Renal cortical epithelial cell (primary cell): Measurements from ENCODE around the gene GSK3A. TPM values are rescaled to one million over a fixed set of nuclear protein-coding genes. Genes with fewer than 3 reads are reported as not detected.

Experiments
- DNase-seq: peaks from one replicate; pipeline ENCODE4 v3.0.0-alpha.2; 2011; ENCODE audit warnings: low read depth
- total RNA-seq: library from RNA; depleted of rRNA; stranded (reverse); fragments of >200 nt; gene quantifications from 2 replicates; pipeline ENCODE4 v1.2.3, GENCODE V29; 2014

GSK3A gene
- total RNA-seq, 1 donor from 2014 or later = 44.8 TPM

DNA sequence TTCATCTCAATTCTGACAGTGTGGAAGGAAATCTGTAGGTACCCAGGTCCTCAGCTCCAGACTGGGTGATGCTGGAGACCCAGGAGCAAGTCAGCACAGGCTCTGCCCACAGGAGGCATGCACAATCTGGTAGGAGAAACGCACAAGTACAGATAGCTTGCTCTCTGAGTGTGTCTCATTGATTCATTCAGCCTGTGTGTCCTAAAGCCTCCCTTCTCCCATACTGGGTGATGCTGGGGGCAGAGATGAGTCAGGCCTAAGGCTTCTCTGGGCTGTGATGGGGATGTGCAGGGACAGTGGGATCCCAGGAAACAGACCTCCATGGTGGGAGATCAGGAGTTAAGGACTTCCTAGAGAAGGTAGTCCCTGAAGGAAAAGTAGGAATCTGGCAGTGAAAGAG, 15.5 kb downstream of the GSK3A start:
- DNase-seq = no peak

GRCh38 chr19:42225718-42226292, 16.6 kb downstream of the GSK3A start:
- DNase-seq = no peak

DNA sequence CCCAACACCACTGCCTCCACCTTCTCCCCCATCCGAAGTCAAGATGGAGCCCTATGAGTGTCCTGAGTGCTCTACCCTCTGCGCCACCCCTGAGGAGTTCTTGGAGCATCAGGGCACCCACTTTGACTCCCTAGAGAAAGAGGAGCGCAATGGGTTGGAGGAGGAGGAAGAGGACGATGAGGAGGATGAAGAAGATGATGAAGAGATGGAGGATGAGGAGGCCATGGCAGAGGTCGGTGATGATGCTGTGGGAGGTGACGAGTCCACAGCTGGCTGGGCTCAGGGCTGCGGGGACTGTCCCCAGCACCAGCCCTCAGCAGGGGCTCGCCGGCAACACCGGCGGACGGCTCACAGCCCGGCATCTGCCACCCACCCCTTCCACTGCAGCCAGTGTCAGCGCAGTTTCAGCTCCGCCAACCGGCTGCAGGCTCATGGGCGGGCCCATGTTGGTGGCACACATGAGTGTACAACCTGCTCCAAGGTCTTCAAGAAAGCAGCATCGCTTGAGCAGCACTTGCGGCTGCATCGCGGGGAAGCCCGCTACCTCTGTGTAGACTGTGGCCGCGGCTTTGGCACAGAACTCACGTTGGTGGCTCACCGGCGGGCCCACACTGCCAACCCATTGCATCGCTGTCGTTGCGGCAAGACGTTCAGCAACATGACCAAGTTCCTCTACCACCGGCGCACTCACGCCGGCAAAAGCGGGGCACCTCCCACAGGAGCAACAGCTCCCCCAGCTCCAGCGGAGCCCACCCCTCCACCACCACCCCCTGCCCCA, 17.3 kb downstream of the GSK3A start:
- no peak for DNase-seq

DNA sequence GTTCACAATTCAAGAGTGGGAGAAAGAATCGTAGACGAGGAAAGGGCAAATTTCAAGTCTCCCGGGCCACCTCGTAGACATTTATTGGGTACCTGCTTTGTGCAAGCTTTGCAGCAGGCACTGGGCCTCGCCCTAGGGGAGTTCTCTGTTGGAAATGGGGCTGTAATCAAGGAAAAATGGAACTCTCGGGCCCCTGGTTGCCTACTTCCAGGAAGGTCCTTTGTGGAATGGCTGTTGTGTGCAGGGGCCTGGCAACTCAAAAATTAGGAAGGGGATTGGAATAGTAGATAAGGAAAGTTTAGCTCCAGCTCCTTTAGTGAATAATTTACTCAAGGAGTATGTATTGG, 21.7 kb downstream of the GSK3A start:
- no peak for DNase-seq

DNA sequence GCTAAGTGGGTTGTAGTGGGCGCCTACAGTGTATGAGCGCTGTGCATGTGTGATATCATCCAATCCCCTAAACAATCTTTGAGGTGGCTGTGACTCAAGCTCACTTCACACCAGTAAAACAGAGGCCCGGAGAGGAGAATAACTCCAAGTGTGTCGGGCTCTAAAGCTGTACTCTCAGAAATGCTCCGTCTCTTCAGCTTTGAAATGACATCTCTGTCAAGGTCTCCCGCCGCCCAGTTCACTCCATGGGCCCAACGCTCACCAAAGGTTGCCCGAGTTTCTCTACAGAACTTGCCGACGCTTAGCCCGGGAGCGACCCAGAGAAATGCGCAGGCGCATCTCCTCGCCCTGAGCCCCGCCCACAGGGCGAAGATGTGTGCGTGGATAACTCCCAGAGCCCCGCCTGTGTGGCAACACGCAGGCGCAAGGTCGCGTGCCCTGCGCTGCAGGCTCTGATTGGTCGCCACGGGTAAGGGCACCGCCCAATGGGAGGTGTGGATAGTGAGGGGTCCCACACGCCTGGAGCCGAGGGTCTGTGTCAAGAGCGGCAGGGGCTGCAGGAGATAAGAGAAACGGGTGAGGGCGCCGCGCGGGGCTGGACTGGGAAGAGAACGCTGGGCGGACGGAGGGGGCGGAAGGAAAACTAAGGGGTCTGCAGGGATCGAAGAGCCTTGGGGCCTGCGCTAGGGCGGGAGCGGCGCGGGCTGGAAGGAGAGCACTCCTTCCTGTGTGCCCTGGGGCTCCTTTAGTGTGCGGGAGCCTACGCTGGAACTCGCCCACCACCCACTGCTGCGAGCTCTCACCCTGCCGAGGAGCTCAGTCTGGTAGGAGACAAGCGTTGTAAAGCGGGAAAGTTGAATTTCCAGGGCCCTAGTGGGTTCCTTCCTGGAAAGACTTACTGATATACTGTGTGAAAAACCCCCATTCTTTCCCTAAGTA, 22.3 kb downstream of the GSK3A start, which contains the start of gene ZNF526:
Gene ZNF526, plus strand, starts transcription at position 501 of the 939 bp plus-strand sequence. CDS start 4,092 bp downstream, outside the sequence.
- DNase-seq = peak; percentile 95

DNA sequence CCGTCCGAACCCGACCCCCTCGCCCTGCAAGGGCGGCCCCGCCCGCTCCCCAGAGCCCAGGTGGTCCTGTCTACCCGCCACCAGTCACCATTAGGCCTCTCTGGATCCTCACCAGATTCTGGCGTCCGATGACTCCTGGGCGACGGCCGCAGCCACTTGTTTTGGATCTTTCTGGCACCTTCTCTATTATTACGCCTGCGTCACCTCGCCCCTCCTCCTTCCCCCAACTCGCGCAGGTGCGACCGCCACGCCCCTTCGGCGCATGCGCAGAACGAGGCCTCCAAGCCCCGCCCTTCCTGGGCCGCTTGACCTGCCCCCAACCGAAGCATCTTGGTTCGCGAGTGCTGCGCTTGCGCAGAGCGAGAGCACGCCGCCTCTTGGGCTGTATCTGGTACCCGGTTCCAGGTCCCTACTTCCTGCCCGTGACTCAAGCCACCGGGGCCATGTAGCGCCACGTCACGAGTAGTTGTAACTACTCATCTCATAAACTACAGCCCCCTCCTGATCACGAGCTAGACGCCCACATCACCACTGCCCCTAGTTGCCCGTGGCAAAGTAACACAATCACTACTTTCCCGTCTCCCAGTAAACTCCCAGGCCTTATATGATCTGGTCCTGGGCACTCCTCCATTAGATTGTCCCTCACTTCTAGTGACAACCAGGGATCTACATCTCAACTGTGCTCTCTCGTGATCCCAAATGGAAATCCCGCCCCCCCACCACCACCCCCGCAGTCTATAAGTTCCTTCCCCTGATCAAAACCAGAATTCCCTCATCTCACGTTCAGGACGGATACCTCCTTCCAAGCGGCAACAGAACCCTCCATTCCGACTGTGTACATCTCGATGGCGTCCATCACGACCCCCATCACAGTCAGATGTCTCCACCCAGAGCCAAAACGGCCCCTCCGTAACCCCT, 24.6 kb downstream of the GSK3A start, which contains the start of gene DEDD2:
Gene DEDD2, minus strand, starts transcription at position 158 of the 918 bp plus-strand sequence. CDS start 670 bp downstream, outside the sequence.
- peak; percentile 93 for DNase-seq

GRCh38 chr19:42216653-42217519, 25.5 kb downstream of the GSK3A start:
- no peak for DNase-seq

GRCh38 chr19:42214810-42215485, 27.5 kb downstream of the GSK3A start:
- no peak for DNase-seq

DNA sequence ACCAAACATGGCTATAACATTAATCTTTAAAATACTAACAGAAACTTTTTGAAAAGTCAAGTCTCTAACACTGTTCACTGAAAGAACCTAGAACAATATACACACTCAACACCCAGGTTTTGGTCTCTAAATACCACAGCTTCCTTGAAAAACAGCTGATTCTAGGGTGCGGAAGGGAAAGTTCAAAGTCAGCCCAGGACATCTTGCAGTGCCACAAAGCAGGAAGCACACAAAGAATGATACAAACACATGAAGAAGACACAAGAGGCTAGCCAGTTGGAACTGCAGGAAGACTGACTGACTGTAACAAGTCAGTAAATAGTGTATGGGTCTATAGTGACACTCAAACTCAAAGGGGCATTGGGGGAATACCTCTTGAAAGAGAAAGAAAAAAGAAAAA, 29.5 kb downstream of the GSK3A start:
- DNase-seq = no peak

- no peak for DNase-seq
Measured at GRCh38 chr19:42208612-42209011, 33.8 kb downstream of the GSK3A start.

GRCh38 chr19:42207767-42208271, 34.6 kb downstream of the GSK3A start:
- peak; percentile 66 for DNase-seq

DNA sequence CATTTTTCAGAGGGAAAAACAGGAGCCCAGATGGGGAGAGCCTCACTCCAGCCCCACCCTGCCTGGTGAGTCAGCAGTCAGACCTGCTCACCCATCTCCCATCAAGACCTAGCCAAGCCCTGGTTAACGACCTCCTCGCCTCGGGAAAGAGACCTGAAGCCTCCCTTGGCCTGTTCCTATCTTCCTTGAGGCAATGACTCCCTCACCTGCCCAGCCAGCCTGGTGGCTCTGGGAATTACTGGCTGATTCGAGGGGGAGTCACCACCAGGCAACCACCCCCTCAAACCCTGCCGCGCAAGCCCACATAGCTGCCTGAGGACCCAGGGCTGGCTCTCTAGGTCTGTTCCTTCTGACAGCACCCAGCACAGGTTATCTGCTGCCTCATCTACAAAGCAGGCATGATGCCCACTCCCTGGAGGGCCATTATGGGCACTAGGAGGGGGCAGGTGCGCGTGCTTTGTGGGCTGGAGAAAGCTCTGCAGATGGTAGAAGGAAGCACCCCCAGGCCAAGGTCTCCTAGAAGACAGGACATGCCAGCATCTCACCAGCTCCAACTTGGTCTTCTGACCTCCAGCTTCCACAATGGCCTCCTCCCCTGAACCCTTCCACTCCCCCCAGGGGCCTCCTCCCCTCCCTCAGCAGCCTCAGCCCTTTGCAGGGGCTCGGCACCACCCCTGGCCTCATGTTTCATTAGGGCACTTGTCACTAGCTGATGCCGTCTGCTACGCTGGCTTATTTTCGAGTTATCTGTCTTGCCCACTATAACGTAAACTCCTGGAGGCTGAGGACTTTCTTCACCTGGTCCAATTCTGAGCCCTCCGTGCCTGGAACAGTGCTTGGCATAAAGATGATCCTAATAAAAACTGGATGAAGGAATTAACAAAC, 35.3 kb downstream of the GSK3A start:
- peak; percentile 35 for DNase-seq

- DNase-seq = no peak
Measured at GRCh38 chr19:42204664-42205063, 37.7 kb downstream of the GSK3A start.

GRCh38 chr19:42203700-42204099, 38.7 kb downstream of the GSK3A start:
- DNase-seq = no peak

DNA sequence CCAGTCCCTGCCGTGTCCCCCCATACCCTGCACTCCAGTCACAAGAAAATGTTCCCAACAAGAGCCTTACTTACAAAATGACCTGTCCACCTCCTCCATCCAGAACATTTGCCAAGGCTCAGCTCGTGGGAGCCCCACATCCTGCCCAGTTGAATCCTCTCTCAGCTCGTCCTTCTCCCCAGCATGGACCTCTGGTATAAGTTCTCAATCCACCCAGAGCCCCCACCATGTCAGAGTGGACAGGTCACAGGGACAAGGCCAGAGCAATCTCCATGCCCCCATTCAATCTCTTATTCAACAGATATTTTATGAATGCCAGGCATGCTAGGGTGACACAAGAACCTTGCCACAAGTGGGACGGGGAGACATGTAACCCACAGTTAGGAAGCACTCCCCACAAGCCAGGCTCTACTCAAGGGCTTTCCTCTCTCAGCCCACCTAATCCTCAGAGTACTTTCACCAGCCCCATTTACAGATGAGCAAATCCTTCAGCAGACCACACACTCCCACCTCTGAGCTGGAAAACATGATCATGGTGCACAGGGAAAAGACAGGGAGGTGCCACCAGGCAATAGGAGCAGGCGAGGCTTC, 40.0 kb downstream of the GSK3A start:
- no peak for DNase-seq

- no peak for DNase-seq
Measured at GRCh38 chr19:42201489-42202289, 40.7 kb downstream of the GSK3A start.

- no peak for DNase-seq
Measured at GRCh38 chr19:42200116-42200715, 42.2 kb downstream of the GSK3A start.
